Keratinocyte (primary cell): ENCODE results near the gene LYPD6. TPM values are rescaled to one million over a fixed set of nuclear protein-coding genes. Genes with fewer than 3 reads are reported as not detected.

Source experiments
- DNase-seq: peaks from one replicate; pipeline ENCODE4 v3.0.0-alpha.2; 2011; ENCODE audit warnings: low read depth, missing footprints, low spot score
- FAIRE-seq: peaks from 2 replicates; lab custom pipeline; 2011; peaks lifted over from hg19 to GRCh38; lab: Jason Lieb, UNC
- H2AFZ ChIP-seq: 2 replicates; pipeline ENCODE4 v1.6.0; 2012; ENCODE audit warnings: low read length, control low read depth, inconsistent platforms; ENCODE audit not compliant: control insufficient read depth
- H3K27ac ChIP-seq: 2 replicates; pipeline ENCODE4 v1.5.1; 2011; ENCODE audit warnings: low read length; ENCODE audit not compliant: control insufficient read depth, insufficient read depth
- H3K27me3 ChIP-seq: 3 replicates; pipeline ENCODE4 v1.6.0; 2011; ENCODE audit warnings: low read length; ENCODE audit not compliant: control insufficient read depth, insufficient read depth; ENCODE audit errors: extremely low read depth
- H3K36me3 ChIP-seq, 2 experiments: 2 replicates in 1 of 2; 3 replicates in 1 of 2; pipeline ENCODE4 v1.5.1; 2011; ENCODE audit warnings: low read length in 2 of 2, mild to moderate bottlenecking in 1 of 2; ENCODE audit not compliant: control insufficient read depth in 2 of 2, insufficient read depth in 2 of 2; ENCODE audit errors: extremely low read depth in 1 of 2
- H3K4me1 ChIP-seq: 3 replicates; pipeline ENCODE4 v1.5.1; 2011; ENCODE audit warnings: low read length; ENCODE audit not compliant: control insufficient read depth, insufficient read depth; ENCODE audit errors: extremely low read depth
- H3K4me2 ChIP-seq: 3 replicates; pipeline ENCODE4 v1.6.0; 2011; ENCODE audit warnings: low read depth, low read length; ENCODE audit not compliant: control insufficient read depth, insufficient read depth; ENCODE audit errors: extremely low read depth
- H3K4me3 ChIP-seq, 3 experiments: fragments of 200-600 bp in 1 of 3; sonication (generic) in 1 of 3; 2 replicates in 2 of 3; 3 replicates in 1 of 3; pipeline ENCODE4 v1.5.1; 2011 to 2016; ENCODE audit warnings: low read length in 3 of 3, mild to moderate bottlenecking in 3 of 3, control low read depth in 2 of 3, inconsistent platforms in 1 of 3, low read depth in 1 of 3, mixed read lengths in 1 of 3, mixed run types in 1 of 3, moderate library complexity in 1 of 3; ENCODE audit not compliant: control insufficient read depth in 2 of 3, insufficient read depth in 2 of 3; ENCODE audit errors: extremely low read depth in 1 of 3
- H3K79me2 ChIP-seq: 2 replicates; pipeline ENCODE4 v1.6.0; 2012; ENCODE audit warnings: low read length; ENCODE audit not compliant: control insufficient read depth, insufficient read depth
- H3K9ac ChIP-seq: 3 replicates; pipeline ENCODE4 v1.6.0; 2011; ENCODE audit warnings: low read length; ENCODE audit not compliant: control insufficient read depth, insufficient read depth; ENCODE audit errors: extremely low read depth
- H3K9me1 ChIP-seq: 3 replicates; pipeline ENCODE4 v1.6.0; 2011; ENCODE audit warnings: low read length; ENCODE audit not compliant: control insufficient read depth, insufficient read depth; ENCODE audit errors: extremely low read depth
- H3K9me3 ChIP-seq: 2 replicates; pipeline ENCODE4 v1.5.1; 2012; ENCODE audit warnings: low read depth, low read length; ENCODE audit not compliant: control insufficient read depth
- H4K20me1 ChIP-seq: 3 replicates; pipeline ENCODE4 v1.6.0; 2011; ENCODE audit warnings: low read length; ENCODE audit not compliant: control insufficient read depth, insufficient read depth; ENCODE audit errors: extremely low read depth
- EZH2 ChIP-seq: IDR thresholded peaks from one replicate; pipeline ENCODE4 v1.6.1; 2012; ENCODE audit warnings: inconsistent platforms, mild to moderate bottlenecking, low read length, moderate library complexity
- dilution Hi-C: fragments of 300-500 bp; cut with MboI; formaldehyde crosslinking; loops from one replicate; pipeline ENCODE4 v1.7.0; 2020; ENCODE audit warnings: low sequenced_read_pairs; ENCODE audit not compliant: extremely low pct_ligation_motif_present
- polyA plus RNA-seq, 5 experiments: library from polyadenylated mRNA; depleted of rRNA in 3 of 5; stranded (reverse) in 3 of 5; stranded (forward) in 1 of 5; unstranded in 1 of 5; fragments of >200 nt; gene quantifications; 1 replicate in 1 of 5; 2 replicates in 3 of 5; 3 replicates in 1 of 5; pipeline versions ENCODE4 v1.2.1 to v1.2.3, GENCODE V29; 2011 to 2012; ENCODE audit warnings: missing spikeins in 2 of 5, low read depth in 1 of 5, low replicate concordance in 1 of 5
- TF ChIP-seq, protein P1 (sequence below), 3 experiments: IDR thresholded peaks in 1 of 3; conservative IDR thresholded peaks in 1 of 3; optimal IDR thresholded peaks in 1 of 3; 2 replicates in 2 of 3; 3 replicates in 1 of 3; pipeline versions ENCODE3 to v1.5.1; 2011; ENCODE audit warnings: low read length in 3 of 3, mild to moderate bottlenecking in 3 of 3, moderate library complexity in 2 of 3, control low read depth in 1 of 3, inconsistent platforms in 1 of 3; ENCODE audit not compliant: insufficient read depth in 2 of 3; ENCODE audit errors: extremely low read depth in 1 of 3

Gene LYPD6
- polyA plus RNA-seq, 1 donor (not counting 4 experiments of a cell fraction or from before 2014, with no cell fraction given), result 3.5 TPM

DNA sequence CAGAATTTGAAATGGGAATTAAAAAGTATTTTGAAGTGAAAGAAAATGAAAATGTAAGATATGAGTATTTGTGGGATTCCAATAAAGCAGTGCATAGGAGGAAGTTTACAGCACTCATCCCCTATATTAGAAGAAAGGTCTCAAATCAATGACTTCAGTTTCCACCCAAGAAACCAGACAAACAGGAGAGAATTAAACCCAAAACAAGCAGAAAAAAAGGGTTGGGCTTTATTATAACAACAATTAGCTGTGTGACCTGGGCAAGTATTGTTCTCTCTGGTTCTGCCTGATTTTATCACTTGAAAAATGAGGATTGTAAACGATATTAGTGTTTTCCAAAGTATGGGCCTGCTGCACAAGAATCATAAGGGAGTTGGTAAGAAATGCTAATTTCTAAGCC, 18.3 kb upstream of the LYPD6 start:
- H3K4me2 ChIP-seq, result no peak overlapping the region
- no peaks in the 10 kb centered on the region for H3K79me2 ChIP-seq
- FAIRE-seq (no peak), DNase-seq (no peak)
- no peak overlapping the region for H3K4me3 ChIP-seq
- H3K27me3 ChIP-seq, result no peaks in the 10 kb centered on the region
- no peak overlapping the region for H2AFZ ChIP-seq
- peaks cover 8% of the 10 kb centered on the region for H3K4me1 ChIP-seq
- H3K9me1 ChIP-seq, result no peaks in the 10 kb centered on the region
- H3K27ac ChIP-seq, result no peak overlapping the region
- H3K36me3 ChIP-seq, result no peaks in the 10 kb centered on the region
- H4K20me1 ChIP-seq, result no peaks in the 10 kb centered on the region
- no peaks in the 10 kb centered on the region for H3K9me3 ChIP-seq
- H3K9ac ChIP-seq, result no peak overlapping the region
- dilution Hi-C loops, result no loop called here
- TF ChIP-seq EZH2, result no peak
- TF ChIP-seq, protein P1, sequence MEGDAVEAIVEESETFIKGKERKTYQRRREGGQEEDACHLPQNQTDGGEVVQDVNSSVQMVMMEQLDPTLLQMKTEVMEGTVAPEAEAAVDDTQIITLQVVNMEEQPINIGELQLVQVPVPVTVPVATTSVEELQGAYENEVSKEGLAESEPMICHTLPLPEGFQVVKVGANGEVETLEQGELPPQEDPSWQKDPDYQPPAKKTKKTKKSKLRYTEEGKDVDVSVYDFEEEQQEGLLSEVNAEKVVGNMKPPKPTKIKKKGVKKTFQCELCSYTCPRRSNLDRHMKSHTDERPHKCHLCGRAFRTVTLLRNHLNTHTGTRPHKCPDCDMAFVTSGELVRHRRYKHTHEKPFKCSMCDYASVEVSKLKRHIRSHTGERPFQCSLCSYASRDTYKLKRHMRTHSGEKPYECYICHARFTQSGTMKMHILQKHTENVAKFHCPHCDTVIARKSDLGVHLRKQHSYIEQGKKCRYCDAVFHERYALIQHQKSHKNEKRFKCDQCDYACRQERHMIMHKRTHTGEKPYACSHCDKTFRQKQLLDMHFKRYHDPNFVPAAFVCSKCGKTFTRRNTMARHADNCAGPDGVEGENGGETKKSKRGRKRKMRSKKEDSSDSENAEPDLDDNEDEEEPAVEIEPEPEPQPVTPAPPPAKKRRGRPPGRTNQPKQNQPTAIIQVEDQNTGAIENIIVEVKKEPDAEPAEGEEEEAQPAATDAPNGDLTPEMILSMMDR (optimal IDR thresholded peaks at IDR 0.05 in 1 of 3, IDR thresholded peaks at IDR 0.05 in 1 of 3, conservative IDR thresholded peaks at IDR 0.05 in 1 of 3; ENCODE audit: extremely low read depth in 1 of 3, insufficient read depth in 2 of 3, low read length in 3 of 3), result no peak

DNA sequence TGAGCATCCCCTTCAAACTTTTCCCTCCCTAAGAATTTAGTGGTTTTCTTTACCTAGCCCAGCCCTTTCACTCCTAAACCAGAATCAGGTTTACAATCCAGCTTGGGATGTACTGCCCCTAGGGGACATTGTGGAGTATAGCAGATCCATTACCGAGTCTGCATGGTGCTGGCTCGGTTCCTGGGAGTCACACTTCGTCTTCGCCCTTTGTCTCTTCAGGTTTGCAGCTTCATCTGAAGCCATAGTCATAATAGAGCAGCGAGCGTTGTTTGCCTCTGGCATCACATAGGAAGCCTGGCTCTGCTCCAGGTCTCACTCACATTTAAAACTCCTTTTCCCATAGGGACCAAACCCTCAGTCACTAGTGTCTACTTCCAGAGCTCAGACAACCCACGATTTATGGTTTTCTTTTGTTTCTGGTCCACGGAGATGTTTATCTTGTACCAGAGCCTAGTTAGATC, 16.8 kb upstream of the LYPD6 start:
- TF ChIP-seq, protein P1 (optimal IDR thresholded peaks at IDR 0.05 in 1 of 3, IDR thresholded peaks at IDR 0.05 in 1 of 3, conservative IDR thresholded peaks at IDR 0.05 in 1 of 3; ENCODE audit: extremely low read depth in 1 of 3, insufficient read depth in 2 of 3, low read length in 3 of 3), result peak; percentile 81 to 93 (median 86)
- TF ChIP-seq EZH2, result no peak
- Histone ChIP-seq H3K27me3 (no peaks in the 10 kb centered on the region), H3K36me3 (no peaks in the 10 kb centered on the region), H3K9ac (no peak overlapping the region), H4K20me1 (no peaks in the 10 kb centered on the region), H3K4me2 (peak overlapping the region; percentile 71), H3K79me2 (no peaks in the 10 kb centered on the region), H3K9me1 (no peaks in the 10 kb centered on the region), H3K9me3 (no peaks in the 10 kb centered on the region), H2AFZ (no peak overlapping the region), H3K4me1 (peaks cover 8% of the 10 kb centered on the region), H3K27ac (no peak overlapping the region), H3K4me3 (no peak overlapping the region)
- dilution Hi-C loops, result no loop called here
- DNase-seq (peak; percentile 19), FAIRE-seq (peak; percentile 65)
